IPS-18a (cell line): ENCODE results near the gene PRKCB.

Experiments
- H3K27ac ChIP-seq: one replicate; pipeline ENCODE4 v1.5.1; 2013; ENCODE audit warnings: low read length
- H3K27me3 ChIP-seq: one replicate; pipeline ENCODE4 v1.6.1; 2013; ENCODE audit warnings: mild to moderate bottlenecking, low read length; ENCODE audit not compliant: control insufficient read depth, insufficient read depth
- H3K36me3 ChIP-seq: one replicate; pipeline ENCODE4 v1.6.1; 2013; ENCODE audit warnings: low read depth, low read length; ENCODE audit not compliant: control insufficient read depth
- H3K4me1 ChIP-seq: one replicate; pipeline ENCODE4 v1.6.1; 2013; ENCODE audit warnings: low read depth, low read length; ENCODE audit not compliant: control insufficient read depth
- H3K4me3 ChIP-seq: one replicate; pipeline ENCODE4 v1.5.1; 2013; ENCODE audit warnings: low read length
- H3K9ac ChIP-seq: one replicate; pipeline ENCODE4 v1.6.1; 2013; ENCODE audit warnings: mild to moderate bottlenecking, low read length, moderate library complexity
- H3K9me3 ChIP-seq: one replicate; pipeline ENCODE4 v1.6.1; 2013; ENCODE audit warnings: low read depth, low read length; ENCODE audit not compliant: control insufficient read depth

PRKCB gene

GRCh38 chr16:23837553-23838308, 1.9 kb downstream of the PRKCB start:
- H3K9me3 ChIP-seq, result no peaks in the 10 kb centered on the region
- peaks cover 43% of the 10 kb centered on the region for H3K27me3 ChIP-seq
- no peak overlapping the region for H3K27ac ChIP-seq
- H3K9ac ChIP-seq, result no peak overlapping the region
- H3K4me1 ChIP-seq, result peaks cover 16% of the 10 kb centered on the region
- H3K36me3 ChIP-seq, result no peaks in the 10 kb centered on the region
- H3K4me3 ChIP-seq, result peak overlapping the region; percentile 56

GRCh38 chr16:23838485-23839142, 2.8 kb downstream of the PRKCB start:
- Histone ChIP-seq H3K4me3 (no peak overlapping the region), H3K9me3 (no peaks in the 10 kb centered on the region), H3K27ac (no peak overlapping the region), H3K9ac (no peak overlapping the region), H3K4me1 (peaks cover 16% of the 10 kb centered on the region), H3K36me3 (no peaks in the 10 kb centered on the region), H3K27me3 (peaks cover 42% of the 10 kb centered on the region)

- Histone ChIP-seq H3K36me3 (no peaks in the 10 kb centered on the region), H3K4me1 (peaks cover 12% of the 10 kb centered on the region)
These were observed 4.5 kb downstream of the PRKCB start for GRCh38 chr16:23840310-23840709.

GRCh38 chr16:23842137-23842600, 6.4 kb downstream of the PRKCB start:
- Histone ChIP-seq H3K36me3 (no peaks in the 10 kb centered on the region), H3K9ac (no peak overlapping the region), H3K4me1 (peaks cover 12% of the 10 kb centered on the region), H3K4me3 (no peak overlapping the region), H3K27me3 (peaks cover 13% of the 10 kb centered on the region), H3K9me3 (no peaks in the 10 kb centered on the region), H3K27ac (no peak overlapping the region)

More at GRCh38 chr16:23840310-23840709, 4.5 kb downstream of the PRKCB start:
- no peak overlapping the region for H3K9ac ChIP-seq
- H3K4me3 ChIP-seq, result no peak overlapping the region
- peaks cover 25% of the 10 kb centered on the region for H3K27me3 ChIP-seq
- no peak overlapping the region for H3K27ac ChIP-seq
- no peaks in the 10 kb centered on the region for H3K9me3 ChIP-seq

GRCh38 chr16:23843143-23843542, 7.4 kb downstream of the PRKCB start:
- Histone ChIP-seq H3K36me3 (no peaks in the 10 kb centered on the region), H3K27me3 (peaks cover 4% of the 10 kb centered on the region), H3K9ac (no peak overlapping the region), H3K27ac (no peak overlapping the region), H3K9me3 (no peaks in the 10 kb centered on the region), H3K4me3 (no peak overlapping the region), H3K4me1 (peaks cover 7% of the 10 kb centered on the region)

GRCh38 chr16:23847251-23847650, 11.5 kb downstream of the PRKCB start:
- Histone ChIP-seq H3K4me1 (no peaks in the 10 kb centered on the region), H3K27me3 (no peaks in the 10 kb centered on the region), H3K9me3 (no peaks in the 10 kb centered on the region), H3K36me3 (no peaks in the 10 kb centered on the region), H3K4me3 (no peak overlapping the region), H3K9ac (no peak overlapping the region), H3K27ac (no peak overlapping the region)

- Histone ChIP-seq H3K27me3 (no peaks in the 10 kb centered on the region), H3K27ac (no peak overlapping the region), H3K9me3 (no peaks in the 10 kb centered on the region), H3K4me3 (no peak overlapping the region), H3K36me3 (no peaks in the 10 kb centered on the region), H3K4me1 (no peaks in the 10 kb centered on the region), H3K9ac (no peak overlapping the region)
These were observed 12.2 kb downstream of the PRKCB start for GRCh38 chr16:23847948-23848347.

GRCh38 chr16:23848958-23849357, 13.2 kb downstream of the PRKCB start:
- H3K4me1 ChIP-seq, result no peaks in the 10 kb centered on the region
- no peak overlapping the region for H3K4me3 ChIP-seq
- H3K27me3 ChIP-seq, result no peaks in the 10 kb centered on the region
- H3K27ac ChIP-seq, result no peak overlapping the region
- no peaks in the 10 kb centered on the region for H3K36me3 ChIP-seq
- no peaks in the 10 kb centered on the region for H3K9me3 ChIP-seq
- no peak overlapping the region for H3K9ac ChIP-seq

- no peaks in the 10 kb centered on the region for H3K9me3 ChIP-seq
- H3K4me1 ChIP-seq, result no peaks in the 10 kb centered on the region
- no peak overlapping the region for H3K4me3 ChIP-seq
- no peaks in the 10 kb centered on the region for H3K27me3 ChIP-seq
- no peak overlapping the region for H3K9ac ChIP-seq
- H3K27ac ChIP-seq, result no peak overlapping the region
- H3K36me3 ChIP-seq, result no peaks in the 10 kb centered on the region
These were observed 17.2 kb downstream of the PRKCB start for GRCh38 chr16:23852794-23853562.

GRCh38 chr16:23855010-23855409, 19.2 kb downstream of the PRKCB start:
- no peaks in the 10 kb centered on the region for H3K4me1 ChIP-seq

GRCh38 chr16:23856251-23856709, 20.5 kb downstream of the PRKCB start:
- peaks cover under 1% of the 10 kb centered on the region for H3K27me3 ChIP-seq
- no peaks in the 10 kb centered on the region for H3K4me1 ChIP-seq

More at GRCh38 chr16:23855010-23855409, 19.2 kb downstream of the PRKCB start:
- Histone ChIP-seq H3K4me3 (no peak overlapping the region), H3K27me3 (no peaks in the 10 kb centered on the region), H3K36me3 (no peaks in the 10 kb centered on the region), H3K9me3 (no peaks in the 10 kb centered on the region), H3K9ac (no peak overlapping the region), H3K27ac (no peak overlapping the region)

More at GRCh38 chr16:23856251-23856709, 20.5 kb downstream of the PRKCB start:
- H3K4me3 ChIP-seq, result no peak overlapping the region
- H3K9me3 ChIP-seq, result no peaks in the 10 kb centered on the region
- H3K9ac ChIP-seq, result no peak overlapping the region
- H3K27ac ChIP-seq, result no peak overlapping the region
- H3K36me3 ChIP-seq, result no peaks in the 10 kb centered on the region
